ENCODE results near the gene TM9SF3.
"Not testable (repeated sequence)": the region's sequence is repeated elsewhere in the genome, so short reads cannot be mapped to it uniquely, and the experiment has no call there.

TM9SF3 gene

GRCh38 chr10:96560966-96561887 is 25.6 kb downstream of the TM9SF3 start:
- no peak for DNase-seq

- no peak for DNase-seq
Observed at GRCh38 chr10:96560489-96560888, 26.3 kb downstream of the TM9SF3 start.

GRCh38 chr10:96556003-96556402 is 30.8 kb downstream of the TM9SF3 start:
- DNase-seq: no peak

GRCh38 chr10:96555330-96555729 is 31.5 kb downstream of the TM9SF3 start:
- no peak for DNase-seq

GRCh38 chr10:96548589-96548988 is 38.2 kb downstream of the TM9SF3 start:
- DNase-seq: no peak

- DNase-seq: not testable (repeated sequence)
Observed at GRCh38 chr10:96545558-96545957, 41.3 kb downstream of the TM9SF3 start.

GRCh38 chr10:96541921-96542320 is 44.9 kb downstream of the TM9SF3 start:
- DNase-seq: no peak

- no peak for DNase-seq
Observed at GRCh38 chr10:96540240-96540639, 46.6 kb downstream of the TM9SF3 start.

- DNase-seq: no peak
Observed at GRCh38 chr10:96538683-96539082, 48.1 kb downstream of the TM9SF3 start.

- no peak for DNase-seq
Observed at GRCh38 chr10:96536129-96536528, 50.7 kb downstream of the TM9SF3 start.

GRCh38 chr10:96532523-96532922 is 54.3 kb downstream of the TM9SF3 start:
- no peak for DNase-seq

GRCh38 chr10:96529634-96530279 is 57.1 kb downstream of the TM9SF3 start:
- no peak for DNase-seq

GRCh38 chr10:96524741-96525140 is 62.1 kb downstream of the TM9SF3 start:
- no peak for DNase-seq

- no peak for DNase-seq
Observed at GRCh38 chr10:96517284-96517683, 69.5 kb downstream of the TM9SF3 start.

GRCh38 chr10:96516337-96516736 is 70.5 kb downstream of the TM9SF3 start:
- DNase-seq: no peak

- DNase-seq: peak; percentile 84
Observed at GRCh38 chr10:96513698-96514561, 72.9 kb downstream of the TM9SF3 start, which contains the start of gene TLL2. Gene TLL2, minus strand, starts transcription at chr10:96513926. Its CDS starts 241 bp downstream, at chr10:96513685.

- DNase-seq: no peak
Observed at GRCh38 chr10:96513305-96513697, 73.5 kb downstream of the TM9SF3 start.

GRCh38 chr10:96512524-96513304 is 74.1 kb downstream of the TM9SF3 start:
- peak; percentile 64 for DNase-seq

- no peak for DNase-seq
Observed at GRCh38 chr10:96511044-96511945, 75.5 kb downstream of the TM9SF3 start.

- DNase-seq: no peak
Observed at GRCh38 chr10:96509017-96509641, 77.7 kb downstream of the TM9SF3 start.

- no peak for DNase-seq
Observed at GRCh38 chr10:96507044-96507443, 79.8 kb downstream of the TM9SF3 start.

Data from activated CD8-positive, alpha-beta memory T cell treated with anti-CD3 and anti-CD28 coated beads, Interleukin-2, amount 50 U/mL, for 48 hours (primary cell).